SH-SY5Y (cell line): ENCODE results near the gene SUMO3.

Experiments
- GATA2 ChIP-seq: IDR thresholded peaks from 2 replicates; pipeline ENCODE4 v1.6.1; 2011; ENCODE audit warnings: mild to moderate bottlenecking, low read depth, low read length
- GATA3 ChIP-seq: IDR thresholded peaks from 2 replicates; pipeline ENCODE4 v1.6.1; 2011; ENCODE audit warnings: low read depth, mild to moderate bottlenecking, low read length, moderate library complexity

GRCh38 chr21:44758141-44758561, 59.7 kb downstream of the SUMO3 start:
- TF ChIP-seq GATA2 (no peak), GATA3 (no peak)
